NCI-H82 treated with DMSO at 0.1 percent for 48 hours (cell line): ENCODE results near the gene RAB5B.
"Not testable (repeated sequence)": the region's sequence is repeated elsewhere in the genome, so short reads cannot be mapped to it uniquely, and the experiment has no call there.

Experiments
- DNase-seq: peaks from one replicate; lab custom pipeline; 2025; ENCODE audit not compliant: unreplicated experiment; lab: John Stamatoyannopoulos, UW

Gene RAB5B

DNA sequence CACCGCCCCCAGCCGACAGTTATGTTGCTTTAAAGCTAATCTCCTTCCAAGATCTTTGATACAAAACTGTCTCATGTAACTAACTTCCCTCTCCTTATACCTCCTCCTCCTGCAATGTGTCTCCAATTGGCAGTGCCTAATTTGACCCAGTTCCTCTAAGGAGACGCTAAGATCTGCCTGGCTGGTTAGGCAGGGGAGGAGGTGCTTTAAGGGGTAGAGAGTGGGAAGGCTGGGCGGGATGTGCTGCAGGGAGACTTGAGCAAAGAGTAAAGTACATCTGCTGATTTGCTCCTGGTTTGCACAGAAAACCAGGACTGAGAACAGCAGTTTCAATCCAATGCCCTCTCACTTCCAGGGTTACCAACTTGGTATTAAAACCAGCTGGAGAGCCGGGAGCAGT is 39.6 kb downstream of the RAB5B start:
- no peak for DNase-seq

DNA sequence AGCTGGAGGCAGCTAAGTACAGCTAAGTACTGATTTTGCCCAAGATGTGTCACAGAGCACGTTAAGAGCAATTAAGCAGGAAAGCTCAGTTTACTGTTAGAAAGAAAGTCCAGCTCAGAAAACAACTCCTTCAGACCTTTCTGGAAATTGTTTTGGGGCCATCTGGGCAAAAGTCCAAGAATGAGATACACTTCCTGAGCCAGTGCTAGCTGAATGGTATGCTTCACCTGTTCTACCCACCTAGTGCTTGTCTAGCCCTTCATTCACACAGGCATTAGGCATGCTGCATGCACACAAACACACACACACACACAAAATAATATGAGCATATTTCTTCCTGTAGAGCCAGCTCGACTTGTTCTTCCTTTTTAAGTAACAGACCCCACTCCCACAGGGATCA is 40.3 kb downstream of the RAB5B start:
- no peak for DNase-seq

DNA sequence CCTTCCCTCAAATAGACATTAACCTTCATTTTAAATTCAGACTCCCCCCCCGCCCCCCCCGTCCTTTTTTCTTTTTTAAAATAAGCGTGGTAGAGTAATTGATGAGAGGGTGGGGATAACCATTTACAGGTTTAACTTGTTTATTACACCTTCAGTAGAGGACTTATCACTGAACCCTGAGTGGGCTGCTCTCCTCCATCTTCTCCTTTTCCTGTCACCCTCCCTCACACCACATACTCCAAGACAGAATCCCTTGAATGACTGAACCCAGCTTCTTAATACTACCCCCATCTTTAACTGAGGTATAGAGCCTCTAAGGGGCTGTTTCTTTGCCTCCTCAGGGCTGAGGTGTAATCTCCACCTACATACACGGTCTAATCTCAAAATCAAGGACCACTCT is 43.3 kb downstream of the RAB5B start:
- no peak for DNase-seq

DNA sequence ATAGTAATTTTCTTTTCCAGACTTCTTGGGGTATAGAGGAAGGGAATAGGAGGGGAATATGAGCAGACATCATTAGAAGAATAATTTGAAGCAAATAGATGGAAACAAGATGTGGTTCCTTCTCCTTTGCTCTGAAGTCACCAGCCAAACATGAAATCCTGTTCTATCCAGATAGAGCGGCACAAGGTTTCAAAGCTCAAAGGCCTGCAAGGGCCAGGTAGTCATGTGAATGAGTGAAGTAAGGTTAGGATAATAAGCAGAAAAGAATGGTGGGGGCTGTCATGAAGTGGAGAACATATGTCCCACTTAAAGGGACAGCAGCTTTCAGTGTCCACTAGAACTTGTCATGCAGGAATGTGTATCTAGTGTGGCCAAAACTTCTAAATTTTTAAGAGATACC is 44.5 kb downstream of the RAB5B start:
- no peak for DNase-seq

DNA sequence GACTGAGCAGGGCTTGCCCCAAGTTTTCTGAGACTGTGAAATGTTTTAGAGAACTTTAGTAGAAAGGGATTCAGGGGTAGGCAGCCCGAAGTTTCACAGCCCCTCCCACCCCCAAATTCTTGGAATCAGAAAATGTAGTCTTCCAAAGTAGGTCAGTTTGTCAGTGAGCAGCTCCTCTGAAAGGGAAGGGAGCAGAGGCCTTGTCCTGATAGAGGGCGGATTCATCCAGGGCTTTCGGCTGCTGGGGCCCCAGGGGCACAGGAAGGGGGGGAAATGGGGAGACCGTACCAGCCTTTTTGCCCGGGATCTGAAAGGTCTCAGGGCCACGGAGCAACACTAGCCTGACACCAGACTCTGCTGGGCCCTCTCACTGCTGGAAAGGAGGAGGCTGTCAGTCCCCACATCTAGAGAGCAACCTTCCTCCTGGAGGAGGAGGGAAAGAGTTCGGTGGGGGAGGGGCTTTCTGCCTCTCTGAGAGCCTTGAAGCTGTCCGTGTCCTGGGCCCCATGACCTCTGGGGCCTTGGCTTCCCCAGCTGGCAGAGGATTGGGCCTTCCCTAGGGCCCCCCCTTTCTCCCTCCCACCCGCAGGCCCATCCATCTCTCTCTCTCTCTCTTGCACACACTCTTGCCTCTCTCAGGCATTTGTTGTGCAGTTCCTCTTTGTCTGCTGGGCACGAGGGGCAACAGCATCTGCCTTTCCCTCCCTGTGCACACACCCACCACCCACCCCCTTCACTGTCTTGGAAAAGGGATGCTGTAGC is 46.7 kb downstream of the RAB5B start, which contains the start of gene IKZF4:
IKZF4 (plus strand) TSS at position 621 of the 762 bp plus-strand sequence. CDS start 451 bp downstream, outside the sequence.
- no peak for DNase-seq

DNA sequence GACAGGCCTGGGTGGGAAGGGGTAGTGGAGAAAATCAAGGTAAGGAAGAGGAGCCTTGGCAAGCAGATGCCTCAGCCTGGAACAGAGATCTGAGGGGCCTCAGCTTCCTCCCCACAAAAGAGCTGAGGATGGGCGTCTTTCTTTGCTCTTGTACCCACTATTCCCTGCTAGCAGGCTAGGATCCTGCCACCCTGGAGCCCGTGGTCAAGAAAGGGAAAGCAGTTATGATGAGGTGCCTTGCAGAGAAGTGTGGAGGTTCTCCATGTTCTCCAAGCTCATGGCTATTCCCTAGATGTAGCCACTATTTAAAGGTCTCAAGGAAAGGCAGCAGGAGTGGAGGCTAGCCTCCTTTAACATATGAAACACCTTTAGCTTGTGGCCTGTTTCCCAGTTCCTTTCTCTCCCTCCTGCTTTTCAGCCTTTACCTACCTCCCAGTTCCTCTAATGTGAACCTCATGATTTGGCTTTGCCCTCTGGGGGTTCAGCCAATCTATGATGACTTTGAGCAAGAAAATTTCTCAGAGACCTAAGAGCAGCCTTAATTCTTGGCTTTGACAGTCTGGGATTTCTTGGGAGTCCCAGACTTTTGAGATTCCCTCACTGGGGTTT is 48.1 kb downstream of the RAB5B start:
- DNase-seq = no peak

DNA sequence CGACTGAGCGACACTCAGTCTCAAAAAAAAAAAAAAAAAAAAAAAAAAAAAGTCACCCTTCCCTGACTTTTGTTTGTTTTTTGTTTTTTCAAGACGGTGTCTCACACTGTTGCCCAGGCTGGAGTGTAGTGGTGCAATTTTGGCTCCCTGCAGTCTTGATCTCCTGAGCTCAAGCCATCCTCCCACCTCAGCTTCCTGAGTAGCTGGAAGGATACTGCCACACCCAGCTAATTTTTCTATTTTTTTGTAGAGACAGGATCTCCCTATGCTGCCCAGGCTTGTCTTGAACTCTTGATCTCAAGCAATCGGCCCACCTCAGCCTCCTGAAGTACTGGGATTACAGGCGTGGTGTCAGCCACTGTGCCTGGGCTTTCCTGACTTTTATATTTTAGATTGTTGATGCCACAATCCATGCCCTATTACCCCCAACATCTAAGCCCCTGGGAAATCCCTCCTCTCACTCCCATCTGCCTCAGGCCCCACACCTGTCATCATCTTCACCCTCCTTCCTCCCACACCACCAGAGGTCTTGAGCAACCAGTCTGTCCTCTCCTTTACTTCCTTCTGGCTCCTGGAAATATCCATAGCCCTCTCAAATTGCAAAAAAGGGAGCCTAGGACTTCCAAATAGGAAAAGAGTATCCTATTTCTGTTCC is 54.8 kb downstream of the RAB5B start:
- DNase-seq = no peak

DNA sequence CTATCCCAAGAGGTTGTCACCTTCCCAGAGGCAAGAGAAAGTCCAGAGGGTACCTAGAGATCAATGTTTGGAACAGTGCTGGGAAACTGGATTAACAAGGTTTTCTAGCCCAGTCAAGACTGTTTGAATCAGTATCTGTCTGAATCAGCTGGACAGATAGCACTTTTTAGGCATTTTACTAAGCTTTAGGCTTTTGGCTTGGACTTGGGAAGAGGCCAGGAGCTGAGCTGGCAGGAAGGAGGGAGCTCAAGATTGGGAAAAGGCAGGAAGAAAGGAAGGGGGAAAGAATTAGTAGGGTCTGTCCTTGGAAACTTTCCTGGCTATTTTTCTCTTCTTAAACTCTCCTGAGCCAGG is 55.3 kb downstream of the RAB5B start:
- no peak for DNase-seq

DNA sequence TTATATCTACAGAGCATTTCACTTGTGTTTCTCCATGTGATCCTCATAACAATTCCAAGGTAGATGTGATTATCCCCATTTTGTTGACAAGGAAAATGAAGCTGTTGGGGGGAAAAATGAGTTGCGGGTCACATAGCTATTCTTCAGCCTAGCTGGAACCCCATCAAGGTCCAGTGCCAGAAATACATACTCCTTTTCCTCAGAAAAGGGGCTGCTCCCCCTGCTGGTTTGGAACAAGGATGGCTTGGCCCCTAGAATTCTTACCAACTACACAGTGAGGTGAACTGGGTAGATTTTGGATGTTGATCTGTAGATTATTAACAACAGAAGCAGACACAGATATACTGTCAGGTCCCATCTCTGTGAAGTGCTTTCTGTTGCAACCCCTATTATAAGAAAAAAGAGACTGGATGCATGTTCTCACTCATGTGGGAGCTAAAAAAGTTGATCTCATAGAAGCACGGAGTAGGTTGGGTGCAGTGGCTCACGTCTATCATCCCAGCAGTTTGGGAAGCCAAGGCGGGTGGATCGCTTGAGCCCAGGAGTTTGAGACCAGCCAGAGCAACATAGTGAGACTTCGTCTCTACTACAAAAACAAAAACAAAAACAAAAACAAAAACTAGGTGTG is 55.9 kb downstream of the RAB5B start:
- DNase-seq = peak; percentile 19

DNA sequence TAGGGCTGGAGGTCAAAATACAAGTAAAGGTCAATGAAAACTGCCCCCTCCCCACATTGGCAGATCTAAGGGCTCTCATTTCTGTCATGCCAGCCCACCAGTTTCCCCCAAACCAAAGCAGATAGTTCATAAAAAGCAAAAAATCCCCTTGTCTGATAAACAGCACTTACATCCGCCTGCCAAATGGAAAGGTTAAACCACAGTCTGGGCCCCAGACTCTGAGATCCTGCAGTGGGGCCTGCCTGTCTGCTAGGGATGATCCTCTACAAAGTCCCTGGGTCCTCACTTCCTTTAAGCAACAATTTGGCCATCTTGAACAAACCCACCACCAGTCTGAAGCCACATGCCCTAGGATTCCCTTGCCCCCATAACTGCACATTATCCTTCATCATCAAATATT is 58.1 kb downstream of the RAB5B start:
- DNase-seq = no peak

DNA sequence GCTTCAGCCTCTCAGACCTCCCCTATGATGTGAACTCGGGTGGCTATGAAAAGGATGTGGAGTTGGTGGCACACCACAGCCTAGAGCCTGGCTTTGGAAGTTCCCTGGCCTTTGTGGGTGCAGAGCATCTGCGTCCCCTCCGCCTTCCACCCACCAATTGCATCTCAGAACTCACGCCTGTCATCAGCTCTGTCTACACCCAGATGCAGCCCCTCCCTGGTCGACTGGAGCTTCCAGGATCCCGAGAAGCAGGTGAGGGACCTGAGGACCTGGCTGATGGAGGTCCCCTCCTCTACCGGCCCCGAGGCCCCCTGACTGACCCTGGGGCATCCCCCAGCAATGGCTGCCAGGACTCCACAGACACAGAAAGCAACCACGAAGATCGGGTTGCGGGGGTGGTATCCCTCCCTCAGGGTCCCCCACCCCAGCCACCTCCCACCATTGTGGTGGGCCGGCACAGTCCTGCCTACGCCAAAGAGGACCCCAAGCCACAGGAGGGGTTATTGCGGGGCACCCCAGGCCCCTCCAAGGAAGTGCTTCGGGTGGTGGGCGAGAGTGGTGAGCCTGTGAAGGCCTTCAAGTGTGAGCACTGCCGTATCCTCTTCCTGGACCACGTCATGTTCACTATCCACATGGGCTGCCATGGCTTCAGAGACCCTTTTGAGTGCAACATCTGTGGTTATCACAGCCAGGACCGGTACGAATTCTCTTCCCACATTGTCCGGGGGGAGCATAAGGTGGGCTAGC is 60.9 kb downstream of the RAB5B start:
- no peak for DNase-seq

DNA sequence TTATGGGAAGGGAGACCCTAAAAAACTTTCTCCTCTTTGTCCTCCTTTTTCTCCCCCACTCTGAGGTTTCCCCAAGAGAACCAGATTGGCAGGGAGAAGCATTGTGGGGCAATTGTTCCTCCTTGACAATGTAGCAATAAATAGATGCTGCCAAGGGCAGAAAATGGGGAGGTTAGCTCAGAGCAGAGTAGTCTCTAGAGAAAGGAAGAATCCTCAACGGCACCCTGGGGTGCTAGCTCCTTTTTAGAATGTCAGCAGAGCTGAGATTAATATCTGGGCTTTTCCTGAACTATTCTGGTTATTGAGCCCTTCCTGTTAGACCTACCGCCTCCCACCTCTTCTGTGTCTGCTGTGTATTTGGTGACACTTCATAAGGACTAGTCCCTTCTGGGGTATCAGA is 63.3 kb downstream of the RAB5B start:
- no peak for DNase-seq

DNA sequence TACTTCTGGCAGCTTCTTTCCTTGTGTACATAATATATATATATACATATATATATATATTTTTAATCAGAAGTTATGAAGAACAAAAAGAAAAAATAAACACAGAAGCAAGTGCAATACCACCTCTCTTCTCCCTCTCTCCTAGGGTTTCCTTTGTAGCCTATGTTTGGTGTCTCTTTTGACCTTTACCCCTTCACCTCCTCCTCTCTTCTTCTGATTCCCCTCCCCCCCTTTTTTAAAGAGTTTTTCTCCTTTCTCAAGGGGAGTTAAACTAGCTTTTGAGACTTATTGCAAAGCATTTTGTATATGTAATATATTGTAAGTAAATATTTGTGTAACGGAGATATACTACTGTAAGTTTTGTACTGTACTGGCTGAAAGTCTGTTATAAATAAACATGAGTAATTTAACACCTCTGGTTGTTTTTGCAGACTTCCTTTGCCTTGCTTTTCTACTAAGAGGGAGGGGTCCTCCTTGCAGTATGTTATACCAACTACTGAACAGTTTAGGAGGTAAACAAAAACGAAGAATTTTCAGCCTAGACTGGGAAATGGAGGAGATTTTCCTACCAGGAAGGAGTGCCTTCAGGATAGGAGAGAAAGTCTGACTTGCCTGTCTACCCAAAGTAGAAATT is 64.3 kb downstream of the RAB5B start:
- DNase-seq = no peak

DNA sequence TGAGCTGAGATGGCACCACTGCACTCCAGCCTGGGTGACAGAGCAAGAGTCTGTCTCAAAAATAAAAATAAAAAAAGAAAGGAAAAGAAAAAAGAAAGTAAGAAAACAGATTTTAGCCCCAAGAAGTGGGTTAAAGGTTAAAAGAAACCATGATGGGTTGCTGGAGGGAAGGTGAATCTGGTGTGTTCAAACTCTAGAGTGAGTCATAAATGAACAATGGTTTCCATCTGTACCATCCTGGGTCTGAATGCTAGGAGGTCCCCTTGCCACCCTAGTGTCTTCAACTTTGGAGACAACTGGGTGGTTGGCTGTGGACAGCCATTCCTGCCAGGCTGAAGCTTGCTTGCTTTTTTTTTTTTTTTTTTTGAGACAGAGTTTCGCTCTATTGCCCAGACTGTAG is 66.3 kb downstream of the RAB5B start:
- no peak for DNase-seq

DNA sequence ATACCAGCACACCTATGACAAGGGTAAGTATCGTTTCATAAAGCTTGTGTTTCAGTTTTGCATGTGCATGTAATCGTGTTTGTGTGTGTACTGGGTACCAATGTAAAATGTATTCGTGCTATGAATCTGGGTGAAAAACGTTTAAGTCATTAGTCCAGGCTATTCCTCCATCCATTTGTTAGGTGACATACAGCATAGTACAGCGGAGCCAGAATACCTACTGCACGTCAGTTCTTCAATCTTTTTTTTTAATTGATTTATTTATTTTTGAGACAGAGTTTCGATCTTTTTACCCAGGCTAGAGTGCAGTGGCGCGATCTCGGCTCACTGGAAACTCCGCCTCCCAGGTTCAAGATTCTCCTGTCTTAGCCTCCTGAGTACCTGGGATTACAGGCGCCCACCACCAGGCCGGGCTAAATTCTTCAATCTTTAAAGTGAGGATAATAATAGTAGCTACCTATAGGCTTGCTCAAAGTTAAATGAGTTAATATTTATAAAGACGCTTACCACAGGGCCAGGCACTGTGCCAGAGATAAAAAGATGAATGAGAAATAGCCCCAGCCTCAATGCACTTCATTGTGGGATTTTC is 67.2 kb downstream of the RAB5B start:
- no peak for DNase-seq

DNA sequence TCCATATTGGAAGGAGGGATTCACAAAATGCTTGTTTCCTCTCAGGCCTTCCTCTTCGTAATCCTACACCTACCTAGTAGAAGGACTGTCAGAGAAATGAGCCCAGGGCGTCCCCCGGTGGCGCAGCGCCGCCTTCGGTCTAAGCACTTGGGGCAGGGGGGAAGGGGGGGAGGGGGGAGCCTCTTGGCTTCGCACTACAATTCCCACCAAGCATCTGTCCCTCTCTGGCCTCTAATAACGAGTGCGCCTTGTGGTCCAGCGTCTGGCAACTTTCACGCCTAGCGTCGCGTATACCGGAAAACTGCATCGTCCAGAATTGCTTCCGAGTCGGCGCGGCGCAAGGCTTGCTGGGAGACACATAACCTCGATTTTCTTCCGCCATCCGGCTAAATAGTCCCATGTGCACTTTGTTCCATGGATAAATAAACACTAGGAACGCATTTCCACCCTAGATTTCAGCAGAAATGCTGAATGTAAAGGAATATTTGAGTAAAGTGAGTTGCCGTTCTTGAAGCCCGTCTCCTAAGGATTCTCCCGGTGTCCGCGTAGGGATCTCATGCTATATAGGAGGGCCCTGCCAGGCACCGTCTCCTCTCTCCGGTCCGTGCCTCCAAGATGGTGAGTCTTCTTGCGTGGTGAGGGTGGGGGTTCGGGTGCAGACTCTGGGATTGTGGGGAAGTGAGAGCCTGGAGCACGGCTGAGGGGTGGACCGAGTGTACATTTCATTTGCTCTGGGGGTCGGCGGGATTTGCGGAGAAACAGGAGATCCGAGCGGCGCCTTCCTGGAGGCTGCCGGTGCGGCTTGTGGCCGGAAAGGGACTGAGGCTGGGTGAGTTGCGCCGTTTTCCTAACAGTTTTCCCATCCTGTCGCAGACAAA is 67.9 kb downstream of the RAB5B start, which contains the start of gene RPS26:
RPS26 (plus strand) TSS at position 367 of the 878 bp plus-strand sequence; CDS start at position 616, 249 bp downstream.
- DNase-seq = peak; percentile 98

DNA sequence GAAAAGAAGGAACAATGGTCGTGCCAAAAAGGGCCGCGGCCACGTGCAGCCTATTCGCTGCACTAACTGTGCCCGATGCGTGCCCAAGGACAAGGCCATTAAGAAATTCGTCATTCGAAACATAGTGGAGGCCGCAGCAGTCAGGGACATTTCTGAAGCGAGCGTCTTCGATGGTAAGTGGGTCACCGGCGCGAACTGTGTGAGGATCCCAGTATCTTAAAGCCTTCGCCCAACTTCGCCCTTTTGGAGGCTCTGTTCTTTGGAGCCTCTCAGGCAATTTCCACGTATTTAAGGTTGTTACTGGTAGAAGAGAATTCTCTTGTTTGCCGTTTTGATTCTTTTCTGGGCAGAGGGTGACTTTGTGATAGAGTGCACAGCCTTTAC is 68.5 kb downstream of the RAB5B start:
- not testable (repeated sequence) for DNase-seq

DNA sequence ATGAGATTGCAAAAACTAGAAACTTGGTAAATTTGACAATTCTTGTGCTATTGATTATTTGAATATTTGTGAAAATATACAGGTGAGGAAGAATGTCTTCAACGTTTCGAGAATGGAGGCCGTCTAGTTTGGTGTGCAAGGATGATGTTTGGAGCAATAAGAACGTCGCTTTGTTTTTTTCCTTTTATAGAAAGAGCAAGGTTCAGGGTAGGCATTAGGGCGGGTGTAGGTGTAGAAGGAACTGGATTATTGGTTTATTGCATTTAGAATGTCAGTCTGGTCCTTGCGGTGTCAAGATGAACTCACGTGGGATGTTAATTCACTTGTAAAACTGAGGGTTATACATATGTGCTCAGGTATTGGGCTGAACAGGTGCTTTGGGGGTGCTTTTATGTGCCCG is 69.0 kb downstream of the RAB5B start:
- DNase-seq = no peak
